Natural killer cell (primary cell): Measurements from ENCODE around the gene CDC73. TPM values are rescaled to one million over a fixed set of nuclear protein-coding genes. Genes with fewer than 3 reads are reported as not detected.
"Not testable (repeated sequence)": the region's sequence is repeated elsewhere in the genome, so short reads cannot be mapped to it uniquely, and the experiment has no call there.

Experiments used
- ATAC-seq, 3 donors: fragments of 150-1000 bp in 2 of 3; fragments of 200-7000 bp in 1 of 3; cut with Tn5 transposase; 1 replicate in 1 of 3; 2 replicates in 2 of 3; pipeline ENCODE4 v1.10.0; 2021; ENCODE audit warnings: mild to moderate bottlenecking in 2 of 3, moderate library complexity in 2 of 3
- DNase-seq, 2 donors: peaks; one replicate each; pipeline versions ENCODE4 v3.0.0 to v3.0.0-alpha.2; 2013 to 2021; ENCODE audit warnings: mixed read lengths in 1 of 2
- H3K27ac ChIP-seq: one replicate; pipeline ENCODE4 v1.5.1; 2013; ENCODE audit warnings: mild to moderate bottlenecking, low read length
- H3K27me3 ChIP-seq: one replicate; pipeline ENCODE4 v1.6.1; 2013; ENCODE audit warnings: low read length; ENCODE audit not compliant: control insufficient read depth, insufficient read depth
- H3K36me3 ChIP-seq: one replicate; pipeline ENCODE4 v1.6.1; 2013; ENCODE audit warnings: low read length; ENCODE audit not compliant: control insufficient read depth, insufficient read depth
- H3K4me1 ChIP-seq: one replicate; pipeline ENCODE4 v1.6.1; 2013; ENCODE audit warnings: low read length; ENCODE audit not compliant: control insufficient read depth, insufficient read depth
- H3K4me3 ChIP-seq: one replicate; pipeline ENCODE4 v1.5.1; 2013; ENCODE audit warnings: low read length
- H3K9me3 ChIP-seq: one replicate; pipeline ENCODE4 v1.6.1; 2013; ENCODE audit warnings: low read length; ENCODE audit not compliant: control insufficient read depth, insufficient read depth
- H3K27ac Mint-ChIP-seq, 2 donors: one replicate each; pipeline ENCODE4 v1.8.0; 2022; ENCODE audit warnings: mild to moderate bottlenecking in 2 of 2, mixed read lengths in 2 of 2, moderate library complexity in 1 of 2
- H3K27me3 Mint-ChIP-seq, 2 donors: one replicate each; pipeline ENCODE4 v1.8.0; 2022; ENCODE audit warnings: low read depth in 2 of 2, mixed read lengths in 2 of 2
- H3K36me3 Mint-ChIP-seq: one replicate; pipeline ENCODE4 v1.8.0; 2022; ENCODE audit warnings: mixed read lengths
- H3K4me1 Mint-ChIP-seq, 2 donors: one replicate each; pipeline ENCODE4 v1.8.0; 2022; ENCODE audit warnings: mixed read lengths in 2 of 2
- H3K4me3 Mint-ChIP-seq: one replicate; pipeline ENCODE4 v1.8.0; 2022; ENCODE audit warnings: mild to moderate bottlenecking, moderate library complexity, mixed read lengths
- H3K9me3 Mint-ChIP-seq, 2 donors: one replicate each; pipeline ENCODE4 v1.8.0; 2022; ENCODE audit warnings: mixed read lengths in 2 of 2
- CTCF ChIP-seq: fragments of 200-600 bp; IDR thresholded peaks from one replicate; pipeline ENCODE4 v1.8.0; 2022; ENCODE audit warnings: antibody characterized with exemption
- WGBS: methylation state at CpG from one replicate; pipeline ENCODE4 v1.1.7; 2013; ENCODE audit warnings: missing lambda C conversion rate; ENCODE audit not compliant: insufficient coverage; 5-methylcytosine and 5-hydroxymethylcytosine counted together
- intact Hi-C: fragments of 100-400 bp; cut with micrococcal nuclease; formaldehyde crosslinking; loops from one replicate; pipeline ENCODE4 v1.14.2; 2022
- total RNA-seq, 4 donors: library from RNA; stranded (reverse); fragments of 120-200 nt in 1 of 4; gene quantifications; one replicate each; pipeline versions ENCODE4 v1.2.3 to v1.2.4, GENCODE V29; 2013 to 2022

The CDC73 gene
- total RNA-seq, 3 donors from 2014 or later (not counting 1 experiment from before 2014, with no cell fraction given), result 73.2 to 86.0 (median 82.6) TPM

GRCh38 chr1:193113992-193114332, 7.9 kb upstream of the CDC73 start:
- no peak for TF ChIP-seq CTCF
- no peak overlapping the region for H3K4me3 ChIP-seq
- no peaks in the 10 kb centered on the region for H3K9me3 Mint-ChIP-seq
- no peak overlapping the region for H3K27ac Mint-ChIP-seq
- no peaks in the 10 kb centered on the region for H3K4me1 Mint-ChIP-seq
- no peaks in the 10 kb centered on the region for H3K27me3 ChIP-seq
- H3K9me3 ChIP-seq, result no peaks in the 10 kb centered on the region
- ATAC-seq (no peak), DNase-seq (no peak)
- no peaks in the 10 kb centered on the region for H3K36me3 ChIP-seq
- no peaks in the 10 kb centered on the region for H3K4me1 ChIP-seq
- no peak overlapping the region for H3K4me3 Mint-ChIP-seq
- no peak overlapping the region for H3K27ac ChIP-seq
- H3K27me3 Mint-ChIP-seq, result peaks cover 2 to 21% of the 10 kb centered on the region in 2 donors
- intact Hi-C loops, result no loop called here
- no peaks in the 10 kb centered on the region for H3K36me3 Mint-ChIP-seq

GRCh38 chr1:193114485-193115095, 7.2 kb upstream of the CDC73 start:
- WGBS, result 98% methylated on average over 5 of the region's 6 CpGs
- H3K9me3 ChIP-seq, result no peaks in the 10 kb centered on the region

GRCh38 chr1:193115629-193116227, 6.1 kb upstream of the CDC73 start:
- no peak for TF ChIP-seq CTCF
- Histone ChIP-seq H3K27me3 (no peaks in the 10 kb centered on the region), H3K36me3 (no peaks in the 10 kb centered on the region), H3K27ac (no peak overlapping the region), H3K9me3 (no peaks in the 10 kb centered on the region), H3K4me1 (no peaks in the 10 kb centered on the region), H3K4me3 (no peak overlapping the region)
- H3K9me3 Mint-ChIP-seq, result no peaks in the 10 kb centered on the region
- peaks cover 0 to 4% of the 10 kb centered on the region in 2 donors for H3K4me1 Mint-ChIP-seq
- intact Hi-C loops, result no loop called here
- H3K36me3 Mint-ChIP-seq, result no peaks in the 10 kb centered on the region
- no peak overlapping the region for H3K27ac Mint-ChIP-seq
- ATAC-seq, result no peak
- H3K4me3 Mint-ChIP-seq, result no peak overlapping the region
- 83% methylated on average over 1 of the region's 1 CpG for WGBS
- no peak for DNase-seq
- peaks cover 2 to 21% of the 10 kb centered on the region in 2 donors for H3K27me3 Mint-ChIP-seq

More at GRCh38 chr1:193114485-193115095, 7.2 kb upstream of the CDC73 start:
- intact Hi-C loops, result no loop called here
- Mint-ChIP-seq H3K27me3 (peaks cover 2 to 21% of the 10 kb centered on the region in 2 donors), H3K27ac (no peak overlapping the region), H3K36me3 (no peaks in the 10 kb centered on the region), H3K4me1 (no peaks in the 10 kb centered on the region), H3K4me3 (no peak overlapping the region), H3K9me3 (no peaks in the 10 kb centered on the region)
- DNase-seq (no peak), ATAC-seq (no peak)
- no peaks in the 10 kb centered on the region for H3K27me3 ChIP-seq
- no peaks in the 10 kb centered on the region for H3K4me1 ChIP-seq
- no peak overlapping the region for H3K27ac ChIP-seq
- TF ChIP-seq CTCF, result no peak
- H3K4me3 ChIP-seq, result no peak overlapping the region
- H3K36me3 ChIP-seq, result no peaks in the 10 kb centered on the region

GRCh38 chr1:193117167-193117566, 4.7 kb upstream of the CDC73 start:
- not testable (repeated sequence) for ATAC-seq

More at GRCh38 chr1:193117167-193117566, 4.7 kb upstream of the CDC73 start:
- DNase-seq, H3K36me3 ChIP-seq, H3K4me3 Mint-ChIP-seq, H3K27me3 ChIP-seq, H3K27ac ChIP-seq, H3K36me3 Mint-ChIP-seq, H3K4me3 ChIP-seq, H3K9me3 ChIP-seq, H3K9me3 Mint-ChIP-seq, intact Hi-C loops, H3K4me1 ChIP-seq, H3K27ac Mint-ChIP-seq: not testable (repeated sequence)
- peaks cover 2 to 21% of the 10 kb centered on the region in 2 donors for H3K27me3 Mint-ChIP-seq
- 98% methylated on average over 6 of the region's 6 CpGs for WGBS
- peaks cover 14 to 15% of the 10 kb centered on the region in 2 donors for H3K4me1 Mint-ChIP-seq
